Kidney capillary endothelial cell (primary cell): ENCODE results near the gene CER1.
"Not testable (repeated sequence)": the region's sequence is repeated elsewhere in the genome, so short reads cannot be mapped to it uniquely, and the experiment has no call there.

Source experiments
- DNase-seq: peaks from one replicate; pipeline ENCODE4 v3.0.0-alpha.2; 2018; ENCODE audit warnings: low spot score

The CER1 gene

DNA sequence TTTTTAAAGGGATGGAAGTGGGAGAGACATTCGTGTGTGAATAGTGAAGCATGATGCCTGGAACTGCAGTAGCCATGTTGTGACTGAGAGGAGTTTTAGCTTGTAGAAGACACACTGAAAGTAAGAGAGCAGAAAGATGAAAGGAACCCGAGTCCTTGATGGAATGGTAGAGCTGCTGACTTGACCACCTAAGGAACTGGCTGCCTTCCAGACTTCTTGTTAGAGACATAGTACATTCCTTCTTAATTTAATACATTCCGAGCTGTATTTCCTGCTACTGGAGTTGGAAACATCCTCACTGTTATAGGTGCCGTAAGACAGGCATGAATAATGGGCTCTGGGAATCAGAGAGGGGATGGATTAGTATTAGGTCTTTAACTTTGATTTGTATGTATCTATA is 7.4 kb downstream of the CER1 start:
- DNase-seq, result no peak

DNA sequence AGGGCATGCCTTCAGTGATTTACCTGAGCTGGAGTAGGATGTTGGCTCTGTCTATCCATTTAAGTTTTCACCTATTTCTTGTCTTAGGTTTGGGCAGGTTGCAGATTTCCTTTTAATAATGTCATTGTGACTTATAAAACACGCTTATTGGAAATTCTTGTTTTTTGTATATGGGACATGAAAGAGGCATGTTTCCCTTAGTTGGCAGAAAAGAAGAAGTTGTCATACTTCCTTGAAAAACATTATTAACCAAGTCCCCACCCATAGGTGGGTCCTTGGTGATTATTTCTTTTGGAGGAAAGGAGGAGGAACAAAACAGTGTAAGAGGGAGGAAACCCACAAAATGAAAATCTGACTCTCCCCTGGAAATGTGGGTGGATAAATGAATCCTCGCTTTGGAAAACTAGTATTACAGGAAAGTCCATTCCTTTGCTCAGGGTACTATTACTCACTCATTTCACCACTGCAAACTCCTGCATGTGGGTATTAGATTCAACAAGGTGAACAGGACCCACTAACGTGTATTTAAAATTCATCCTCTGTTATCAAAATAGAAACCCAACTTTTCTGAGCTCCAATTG is 9.3 kb downstream of the CER1 start:
- DNase-seq, result no peak

- no peak for DNase-seq
These were observed 11.7 kb downstream of the CER1 start for GRCh38 chr9:14710804-14711203.

DNA sequence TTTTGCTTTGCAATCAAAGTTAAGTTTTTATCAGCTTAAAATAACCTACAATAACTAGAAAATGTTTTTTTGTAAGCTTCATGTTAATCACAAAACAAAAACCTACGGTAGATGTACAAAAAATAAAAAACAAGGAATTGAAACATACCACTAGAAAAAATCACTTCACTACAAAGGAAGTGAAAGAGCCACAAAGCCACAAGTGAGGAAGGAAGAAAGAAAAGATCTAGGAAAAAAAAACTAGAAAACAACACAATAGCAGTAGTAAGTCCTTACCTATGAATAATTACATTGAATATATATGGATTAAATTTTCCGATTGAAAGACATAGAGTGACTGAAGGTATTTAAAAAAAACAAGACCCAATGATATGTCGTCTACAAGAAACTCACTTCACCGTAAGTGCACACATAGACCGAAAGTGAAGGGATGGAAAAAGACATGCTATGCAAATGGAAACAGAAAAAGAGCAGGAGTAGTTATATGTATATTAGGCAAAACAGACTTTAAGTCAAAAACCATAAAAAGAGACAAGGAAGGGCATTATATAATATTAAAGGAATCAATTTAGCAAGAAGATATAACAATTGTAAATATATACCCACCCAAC is 15.9 kb downstream of the CER1 start:
- DNase-seq, result no peak

- no peak for DNase-seq
These were observed 17.5 kb downstream of the CER1 start for GRCh38 chr9:14705079-14705478.

DNA sequence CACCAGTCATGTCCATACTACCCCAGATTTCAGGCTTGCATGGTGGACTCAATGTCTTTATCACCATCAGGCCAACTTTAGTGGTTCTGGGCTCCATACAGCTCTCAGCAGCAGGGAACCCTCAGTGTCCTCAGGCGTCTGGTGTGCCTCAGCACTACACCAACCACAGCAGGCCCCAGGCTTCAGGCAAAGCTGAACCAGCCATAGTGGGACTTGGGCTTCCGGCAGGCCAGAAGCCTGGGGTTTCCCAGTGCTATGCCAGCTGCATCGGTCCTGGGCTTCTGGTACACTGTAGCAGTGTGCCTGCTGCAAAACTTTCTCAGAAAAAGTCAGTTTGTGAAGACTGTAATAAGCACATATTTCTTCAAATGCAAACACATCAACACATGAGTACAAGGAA is 18.3 kb downstream of the CER1 start:
- DNase-seq, result no peak

GRCh38 chr9:14702200-14702720 is 20.3 kb downstream of the CER1 start:
- DNase-seq, result no peak

- DNase-seq, result peak; percentile 47
These were observed 29.2 kb downstream of the CER1 start, which contains the start of gene ZDHHC21 for GRCh38 chr9:14693251-14693861. TSS of gene ZDHHC21 (minus strand) at chr9:14693432. CDS start at chr9:14674340, 19,092 bp downstream.

DNA sequence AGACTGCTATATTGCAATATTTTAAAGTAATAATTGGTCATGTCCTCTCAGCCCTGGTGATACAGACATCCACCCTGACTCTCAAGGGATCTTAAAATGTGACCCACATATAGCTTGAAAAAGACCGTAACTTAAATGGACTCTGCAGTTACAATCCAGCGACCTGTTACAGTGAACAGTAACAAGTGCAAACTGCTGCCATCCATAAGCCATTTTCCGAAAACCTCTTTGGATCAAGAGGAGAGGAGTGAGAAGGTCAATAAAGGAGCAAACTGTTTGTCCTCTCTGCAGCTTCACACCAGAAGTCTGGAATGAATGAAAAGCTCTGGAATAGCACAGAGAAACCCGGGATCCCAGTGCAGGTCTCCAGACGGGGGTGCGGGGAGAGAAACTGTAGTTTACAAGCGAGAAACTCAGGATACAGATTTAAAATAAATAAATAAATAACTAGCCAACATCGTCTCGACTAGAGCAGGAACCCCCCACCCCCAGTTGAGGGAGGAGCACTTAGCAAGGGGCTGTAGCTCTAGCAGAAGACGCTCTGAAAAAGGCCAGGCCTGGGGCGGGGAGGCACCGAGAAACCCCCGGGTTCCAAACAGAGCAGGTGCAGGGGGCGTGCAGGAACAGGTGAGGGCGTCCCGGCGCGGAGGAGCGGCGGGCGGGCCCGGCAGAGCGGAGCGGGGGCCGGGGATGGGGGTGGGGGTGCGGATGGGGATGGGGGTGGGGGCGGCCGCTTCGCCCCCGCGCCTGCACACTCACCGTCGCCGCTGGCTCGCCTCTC is 29.9 kb downstream of the CER1 start:
- DNase-seq, result peak; percentile 24

- peak; percentile 34 for DNase-seq
These were observed 31.4 kb downstream of the CER1 start for GRCh38 chr9:14690948-14691730.

DNA sequence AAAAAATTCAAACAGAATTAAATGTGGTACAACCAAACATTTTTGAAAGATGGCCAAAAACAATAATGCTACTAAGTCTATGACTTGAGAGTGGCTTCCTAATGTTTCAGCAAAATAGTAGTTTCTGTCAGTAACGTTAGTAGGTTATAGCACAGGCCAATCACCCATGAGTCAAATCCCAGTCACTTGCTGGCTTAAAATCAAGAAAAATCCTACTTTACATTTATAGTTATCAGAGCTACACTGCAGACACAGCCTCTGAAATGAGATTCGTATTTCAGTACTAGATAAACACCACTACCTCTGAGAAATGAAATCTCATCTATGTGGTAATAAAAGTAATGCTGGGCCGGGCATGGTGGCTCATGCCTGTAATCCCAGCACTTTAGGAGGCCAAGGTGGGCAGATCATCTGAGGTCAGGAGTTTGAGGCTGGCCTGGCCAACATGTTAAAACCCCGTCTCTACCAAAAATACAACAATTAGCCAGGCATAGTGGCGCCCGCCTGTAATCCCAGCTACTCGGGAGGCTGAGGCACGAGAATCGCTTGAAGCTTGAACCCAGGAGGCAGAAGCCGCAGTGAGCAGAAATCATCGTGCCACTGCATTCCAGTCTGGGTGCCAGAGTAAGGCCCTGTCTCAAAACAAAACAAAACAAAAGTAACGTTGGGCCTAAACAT is 35.4 kb downstream of the CER1 start:
- peak; percentile 26 for DNase-seq

GRCh38 chr9:14686168-14686567 is 36.4 kb downstream of the CER1 start:
- no peak for DNase-seq

GRCh38 chr9:14682616-14683015 is 39.9 kb downstream of the CER1 start:
- not testable (repeated sequence) for DNase-seq

GRCh38 chr9:14678776-14679175 is 43.8 kb downstream of the CER1 start:
- no peak for DNase-seq

DNA sequence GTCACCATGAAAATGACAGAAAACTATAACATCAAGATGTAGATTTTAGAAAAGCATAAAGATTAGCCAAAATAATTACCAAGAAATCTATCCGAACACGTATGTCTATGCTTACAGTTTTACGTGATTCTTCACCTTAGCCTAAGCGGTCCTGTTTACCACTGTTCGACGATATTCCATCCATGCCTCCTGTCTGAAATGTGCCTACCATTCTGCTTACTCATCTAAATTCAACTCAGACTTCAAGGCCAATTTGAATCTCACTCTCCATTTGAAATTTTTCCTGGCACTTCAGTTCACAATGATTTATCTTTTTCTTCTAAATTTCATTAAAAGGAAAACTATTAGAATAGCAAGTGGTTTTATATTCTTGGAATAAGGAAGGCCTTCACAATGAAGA is 44.7 kb downstream of the CER1 start:
- no peak for DNase-seq

DNA sequence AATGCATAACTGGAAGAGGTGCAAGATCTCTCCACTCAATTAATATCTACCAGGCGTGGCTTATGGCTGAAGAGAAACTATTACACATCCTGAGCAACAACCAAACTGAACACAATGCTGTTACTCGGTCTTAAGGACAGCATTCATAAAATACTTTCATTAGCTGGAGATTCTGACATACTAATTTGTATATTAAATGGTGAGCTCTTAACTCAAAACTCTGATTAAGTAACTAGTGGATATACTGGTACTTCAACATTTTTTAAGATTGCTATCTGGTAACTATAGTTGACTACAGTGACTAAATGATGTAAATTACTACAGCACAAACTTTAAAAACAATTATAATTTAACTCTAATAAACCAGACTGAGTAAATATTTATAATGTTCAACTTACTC is 45.1 kb downstream of the CER1 start:
- DNase-seq, result no peak

DNA sequence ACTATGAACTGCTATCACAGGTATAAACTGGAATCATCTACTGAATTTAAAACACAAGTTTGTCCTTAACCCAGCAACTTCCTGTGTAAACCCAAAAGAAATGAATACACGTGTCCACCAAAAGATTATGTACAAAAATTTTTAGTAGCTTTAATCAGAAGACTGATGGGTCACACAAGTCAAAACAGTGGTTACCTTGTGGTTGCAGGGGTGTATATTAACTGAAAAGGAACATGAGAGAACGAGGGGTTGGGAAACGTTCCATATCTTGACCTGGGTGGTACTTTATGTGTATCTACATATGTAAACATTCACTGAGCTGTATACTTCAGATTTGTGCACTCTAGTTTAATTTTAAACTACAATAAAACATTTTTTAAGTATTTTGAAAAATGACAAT is 47.9 kb downstream of the CER1 start:
- DNase-seq, result no peak

- no peak for DNase-seq
These were observed 51.2 kb downstream of the CER1 start for GRCh38 chr9:14671377-14671776.

- no peak for DNase-seq
These were observed 51.8 kb downstream of the CER1 start for GRCh38 chr9:14670718-14671117.
